ENCODE results near the gene CDKAL1. TPM values are rescaled to one million over a fixed set of nuclear protein-coding genes. Genes with fewer than 3 reads are reported as not detected.
"Not testable (repeated sequence)": the region's sequence is repeated elsewhere in the genome, so short reads cannot be mapped to it uniquely, and the experiment has no call there.

Gene CDKAL1
- total RNA-seq, 2 donors from 2014 or later = 23.5 to 26.4 TPM

- peaks cover 4% of the 10 kb centered on the region for H3K9me3 ChIP-seq (ENCODE audit: control insufficient read depth, low read length)
- TF ChIP-seq CTCF (conservative IDR thresholded peaks at IDR 0.05) = no peak
Observed at GRCh38 chr6:21050935-21051334, 516.7 kb downstream of the CDKAL1 start.

GRCh38 chr6:21051777-21052176 lies 517.5 kb downstream of the CDKAL1 start:
- no peak overlapping the region for H3K4me3 ChIP-seq (ENCODE audit: low read length)
- H3K9me3 Mint-ChIP-seq = peaks cover 7% of the 10 kb centered on the region

More at GRCh38 chr6:21050935-21051334, 516.7 kb downstream of the CDKAL1 start:
- Mint-ChIP-seq H3K4me3 (no peak overlapping the region), H3K27me3 (ENCODE audit: insufficient read depth) (no peaks in the 10 kb centered on the region), H3K4me1 (peaks cover 5% of the 10 kb centered on the region), H3K9me3 (peaks cover 3% of the 10 kb centered on the region), H3K27ac (no peak overlapping the region), H3K36me3 (ENCODE audit: low read depth) (peaks cover under 1% of the 10 kb centered on the region)
- H3K27ac ChIP-seq (ENCODE audit: low read depth, low read length) = no peak overlapping the region
- DNase-seq = no peak
- H3K9ac ChIP-seq (ENCODE audit: extremely low read depth, low read length, poor library complexity, severe bottlenecking) = no peak overlapping the region
- H3K36me3 ChIP-seq (ENCODE audit: control insufficient read depth, insufficient read depth, low read length) = no peaks in the 10 kb centered on the region
- H3K27me3 ChIP-seq (ENCODE audit: control insufficient read depth, insufficient read depth, low read length, poor library complexity, severe bottlenecking) = no peaks in the 10 kb centered on the region
- H3K4me1 ChIP-seq (ENCODE audit: control insufficient read depth, insufficient read depth, low read length) = no peaks in the 10 kb centered on the region
- no peak overlapping the region for H3K4me3 ChIP-seq (ENCODE audit: low read length)
- WGBS, 2 experiments (ENCODE audit: insufficient coverage in 1 of 2, insufficient read length in 1 of 2) = 91 to 94% methylated on average over 2 of the region's 2 CpGs

GRCh38 chr6:21053612-21054011 lies 519.4 kb downstream of the CDKAL1 start:
- Mint-ChIP-seq H3K36me3 (ENCODE audit: low read depth) (peaks cover 6% of the 10 kb centered on the region), H3K4me1 (peaks cover 1% of the 10 kb centered on the region), H3K27me3 (ENCODE audit: insufficient read depth) (no peaks in the 10 kb centered on the region), H3K4me3 (no peak overlapping the region), H3K27ac (no peak overlapping the region), H3K9me3 (peaks cover 11% of the 10 kb centered on the region)
- Histone ChIP-seq H3K4me3 (ENCODE audit: low read length) (no peak overlapping the region), H3K4me1 (ENCODE audit: control insufficient read depth, insufficient read depth, low read length) (no peaks in the 10 kb centered on the region), H3K9ac (ENCODE audit: extremely low read depth, low read length, poor library complexity, severe bottlenecking) (no peak overlapping the region), H3K36me3 (ENCODE audit: control insufficient read depth, insufficient read depth, low read length) (no peaks in the 10 kb centered on the region), H3K9me3 (ENCODE audit: control insufficient read depth, low read length) (peaks cover 4% of the 10 kb centered on the region), H3K27me3 (ENCODE audit: control insufficient read depth, insufficient read depth, low read length, poor library complexity, severe bottlenecking) (no peaks in the 10 kb centered on the region), H3K27ac (ENCODE audit: low read depth, low read length) (no peak overlapping the region)
- WGBS, 2 experiments (ENCODE audit: insufficient coverage in 1 of 2, insufficient read length in 1 of 2) = 96 to 100% methylated on average over 1 to 4 of the region's 4 CpGs
- TF ChIP-seq CTCF (conservative IDR thresholded peaks at IDR 0.05) = no peak
- DNase-seq = no peak

More at GRCh38 chr6:21051777-21052176, 517.5 kb downstream of the CDKAL1 start:
- Mint-ChIP-seq H3K4me3 (no peak overlapping the region), H3K27ac (no peak overlapping the region), H3K36me3 (ENCODE audit: low read depth) (peaks cover 3% of the 10 kb centered on the region), H3K27me3 (ENCODE audit: insufficient read depth) (no peaks in the 10 kb centered on the region), H3K4me1 (peaks cover 1% of the 10 kb centered on the region)
- peaks cover 4% of the 10 kb centered on the region for H3K9me3 ChIP-seq (ENCODE audit: control insufficient read depth, low read length)
- no peak for TF ChIP-seq CTCF (conservative IDR thresholded peaks at IDR 0.05)
- H3K4me1 ChIP-seq (ENCODE audit: control insufficient read depth, insufficient read depth, low read length) = no peaks in the 10 kb centered on the region
- H3K27ac ChIP-seq (ENCODE audit: low read depth, low read length) = no peak overlapping the region
- no peak overlapping the region for H3K9ac ChIP-seq (ENCODE audit: extremely low read depth, low read length, poor library complexity, severe bottlenecking)
- no peak for DNase-seq
- no peaks in the 10 kb centered on the region for H3K36me3 ChIP-seq (ENCODE audit: control insufficient read depth, insufficient read depth, low read length)
- H3K27me3 ChIP-seq (ENCODE audit: control insufficient read depth, insufficient read depth, low read length, poor library complexity, severe bottlenecking) = no peaks in the 10 kb centered on the region

GRCh38 chr6:21055480-21055879 lies 521.2 kb downstream of the CDKAL1 start:
- not testable (repeated sequence) for DNase-seq; H3K27ac Mint-ChIP-seq; H3K4me3 ChIP-seq (ENCODE audit: low read length); H3K4me1 ChIP-seq (ENCODE audit: control insufficient read depth, insufficient read depth, low read length); H3K36me3 ChIP-seq (ENCODE audit: control insufficient read depth, insufficient read depth, low read length); H3K27ac ChIP-seq (ENCODE audit: low read depth, low read length); H3K4me1 Mint-ChIP-seq; H3K9ac ChIP-seq (ENCODE audit: extremely low read depth, low read length, poor library complexity, severe bottlenecking); H3K27me3 ChIP-seq (ENCODE audit: control insufficient read depth, insufficient read depth, low read length, poor library complexity, severe bottlenecking); H3K4me3 Mint-ChIP-seq; H3K27me3 Mint-ChIP-seq (ENCODE audit: insufficient read depth)
- H3K9me3 ChIP-seq (ENCODE audit: control insufficient read depth, low read length) = peaks cover 16% of the 10 kb centered on the region
- H3K36me3 Mint-ChIP-seq (ENCODE audit: low read depth) = peaks cover 16% of the 10 kb centered on the region
- peaks cover 28% of the 10 kb centered on the region for H3K9me3 Mint-ChIP-seq
- 97% methylated on average over 2 of the region's 2 CpGs; no CpG with 5 or more reads in 1 of the 2 experiments for WGBS, 2 experiments (ENCODE audit: insufficient coverage in 1 of 2, insufficient read length in 1 of 2)

Measured in endodermal cell (in vitro differentiated cells).